Astrocyte (in vitro differentiated cells and primary cell): Measurements from ENCODE around the gene OSBP2. TPM values are rescaled to one million over a fixed set of nuclear protein-coding genes. Genes with fewer than 3 reads are reported as not detected.

Source experiments
- DNase-seq: peaks from one replicate; pipeline ENCODE4 v3.0.0-alpha.2; 2010; ENCODE audit warnings: low read depth
- FAIRE-seq: peaks from 2 replicates; lab custom pipeline; 2011; peaks lifted over from hg19 to GRCh38; lab: Jason Lieb, UNC
- H2AFZ ChIP-seq: 2 replicates; pipeline ENCODE4 v1.6.0; 2012; ENCODE audit warnings: low read depth, low read length, inconsistent platforms
- H3K27ac ChIP-seq: 2 replicates; pipeline ENCODE4 v1.5.1; 2011; ENCODE audit warnings: low read depth, low read length, inconsistent platforms
- H3K27me3 ChIP-seq: 2 replicates; pipeline ENCODE4 v1.6.0; 2011; ENCODE audit warnings: low read length, inconsistent platforms; ENCODE audit not compliant: insufficient read depth
- H3K36me3 ChIP-seq: 2 replicates; pipeline ENCODE4 v1.5.1; 2011; ENCODE audit warnings: low read length, inconsistent platforms; ENCODE audit not compliant: insufficient read depth
- H3K4me1 ChIP-seq: 2 replicates; pipeline ENCODE4 v1.5.1; 2011; ENCODE audit warnings: low read length, inconsistent platforms; ENCODE audit not compliant: insufficient read depth
- H3K4me2 ChIP-seq: 2 replicates; pipeline ENCODE4 v1.6.0; 2012; ENCODE audit warnings: low read length, inconsistent platforms
- H3K4me3 ChIP-seq: 2 replicates; pipeline ENCODE4 v1.5.1; 2011; ENCODE audit warnings: low read depth, mild to moderate bottlenecking, low read length, inconsistent platforms; ENCODE audit not compliant: insufficient read depth
- H3K79me2 ChIP-seq: 2 replicates; pipeline ENCODE4 v1.6.0; 2012; ENCODE audit warnings: mild to moderate bottlenecking, low read length, inconsistent platforms; ENCODE audit not compliant: insufficient read depth
- H3K9ac ChIP-seq: 2 replicates; pipeline ENCODE4 v1.6.0; 2012; ENCODE audit warnings: mild to moderate bottlenecking, low read length, inconsistent platforms
- H3K9me3 ChIP-seq: 2 replicates; pipeline ENCODE4 v1.5.1; 2012; ENCODE audit warnings: low read depth, mild to moderate bottlenecking, low read length, inconsistent platforms; ENCODE audit not compliant: insufficient read depth
- H4K20me1 ChIP-seq: 2 replicates; pipeline ENCODE4 v1.6.0; 2012; ENCODE audit warnings: low read length, inconsistent platforms; ENCODE audit not compliant: insufficient read depth
- H3K27ac Mint-ChIP-seq: one replicate; pipeline ENCODE4 v1.8.0; 2021; ENCODE audit warnings: mild to moderate bottlenecking, mixed read lengths; ENCODE audit not compliant: unreplicated experiment
- H3K27me3 Mint-ChIP-seq: one replicate; pipeline ENCODE4 v1.8.0; 2021; ENCODE audit warnings: low read depth, mixed read lengths; ENCODE audit not compliant: unreplicated experiment
- H3K36me3 Mint-ChIP-seq: one replicate; pipeline ENCODE4 v1.8.0; 2021; ENCODE audit warnings: low read depth, mixed read lengths; ENCODE audit not compliant: unreplicated experiment
- H3K4me1 Mint-ChIP-seq: one replicate; pipeline ENCODE4 v1.8.0; 2021; ENCODE audit warnings: low read depth, mixed read lengths; ENCODE audit not compliant: unreplicated experiment
- H3K4me3 Mint-ChIP-seq: one replicate; pipeline ENCODE4 v1.8.0; 2021; ENCODE audit warnings: mild to moderate bottlenecking, moderate library complexity, mixed read lengths; ENCODE audit not compliant: unreplicated experiment
- H3K9me3 Mint-ChIP-seq: one replicate; pipeline ENCODE4 v1.8.0; 2021; ENCODE audit warnings: mild to moderate bottlenecking, mixed read lengths; ENCODE audit not compliant: unreplicated experiment
- EZH2 ChIP-seq: IDR thresholded peaks from 2 replicates; pipeline ENCODE4 v1.6.1; 2012; ENCODE audit warnings: mild to moderate bottlenecking, low read length, inconsistent platforms; ENCODE audit not compliant: insufficient read depth
- total RNA-seq: library from RNA; stranded (reverse); gene quantifications from 2 replicates; pipeline ENCODE4 v1.2.1, GENCODE V29; 2021
- TF ChIP-seq, protein P1 (sequence below): IDR thresholded peaks from 2 replicates; pipeline ENCODE4 v1.5.1; 2011; ENCODE audit warnings: low read depth, mild to moderate bottlenecking, inconsistent platforms, low read length, moderate library complexity; ENCODE audit not compliant: insufficient read depth

Gene OSBP2
- total RNA-seq, 1 donor from 2014 or later = 0.48 TPM

DNA sequence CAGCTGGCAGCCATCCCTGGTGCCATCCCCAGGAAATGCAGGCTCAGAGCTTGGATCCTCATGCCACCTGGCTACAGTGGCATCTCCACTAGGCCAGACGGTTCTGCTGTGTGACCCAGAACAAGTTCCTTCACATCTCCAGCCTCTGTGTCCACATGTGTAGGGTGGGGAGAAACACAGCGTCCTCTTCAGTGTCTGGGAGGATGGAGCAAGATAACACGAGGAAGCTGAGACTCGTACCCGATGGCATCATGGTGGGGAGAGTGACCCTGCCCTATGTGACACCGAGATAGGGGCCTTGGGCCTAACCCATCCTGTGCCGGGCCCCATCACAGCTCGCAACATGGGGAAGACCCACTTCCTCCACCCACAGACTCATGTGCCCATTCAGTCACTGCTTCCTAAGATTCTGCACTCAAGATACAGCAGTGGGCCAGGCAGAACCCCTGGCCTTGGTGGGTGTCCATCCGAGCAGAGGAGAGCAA, 195.4 kb downstream of the OSBP2 start:
- Mint-ChIP-seq H3K4me1 (peaks cover 11% of the 10 kb centered on the region), H3K27me3 (peaks cover 9% of the 10 kb centered on the region), H3K36me3 (peaks cover 12% of the 10 kb centered on the region), H3K9me3 (no peaks in the 10 kb centered on the region), H3K27ac (no peak overlapping the region), H3K4me3 (peak overlapping the region; percentile 46)
- Histone ChIP-seq H3K9ac (no peak overlapping the region), H3K9me3 (no peaks in the 10 kb centered on the region), H3K27me3 (no peaks in the 10 kb centered on the region), H3K4me3 (no peak overlapping the region), H3K79me2 (no peaks in the 10 kb centered on the region), H3K27ac (no peak overlapping the region), H2AFZ (no peak overlapping the region), H3K4me1 (no peaks in the 10 kb centered on the region), H4K20me1 (no peaks in the 10 kb centered on the region), H3K36me3 (no peaks in the 10 kb centered on the region), H3K4me2 (no peak overlapping the region)
- FAIRE-seq = no peak
- TF ChIP-seq EZH2 = no peak
- TF ChIP-seq, protein P1, sequence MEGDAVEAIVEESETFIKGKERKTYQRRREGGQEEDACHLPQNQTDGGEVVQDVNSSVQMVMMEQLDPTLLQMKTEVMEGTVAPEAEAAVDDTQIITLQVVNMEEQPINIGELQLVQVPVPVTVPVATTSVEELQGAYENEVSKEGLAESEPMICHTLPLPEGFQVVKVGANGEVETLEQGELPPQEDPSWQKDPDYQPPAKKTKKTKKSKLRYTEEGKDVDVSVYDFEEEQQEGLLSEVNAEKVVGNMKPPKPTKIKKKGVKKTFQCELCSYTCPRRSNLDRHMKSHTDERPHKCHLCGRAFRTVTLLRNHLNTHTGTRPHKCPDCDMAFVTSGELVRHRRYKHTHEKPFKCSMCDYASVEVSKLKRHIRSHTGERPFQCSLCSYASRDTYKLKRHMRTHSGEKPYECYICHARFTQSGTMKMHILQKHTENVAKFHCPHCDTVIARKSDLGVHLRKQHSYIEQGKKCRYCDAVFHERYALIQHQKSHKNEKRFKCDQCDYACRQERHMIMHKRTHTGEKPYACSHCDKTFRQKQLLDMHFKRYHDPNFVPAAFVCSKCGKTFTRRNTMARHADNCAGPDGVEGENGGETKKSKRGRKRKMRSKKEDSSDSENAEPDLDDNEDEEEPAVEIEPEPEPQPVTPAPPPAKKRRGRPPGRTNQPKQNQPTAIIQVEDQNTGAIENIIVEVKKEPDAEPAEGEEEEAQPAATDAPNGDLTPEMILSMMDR = no peak
- no peak for DNase-seq

DNA sequence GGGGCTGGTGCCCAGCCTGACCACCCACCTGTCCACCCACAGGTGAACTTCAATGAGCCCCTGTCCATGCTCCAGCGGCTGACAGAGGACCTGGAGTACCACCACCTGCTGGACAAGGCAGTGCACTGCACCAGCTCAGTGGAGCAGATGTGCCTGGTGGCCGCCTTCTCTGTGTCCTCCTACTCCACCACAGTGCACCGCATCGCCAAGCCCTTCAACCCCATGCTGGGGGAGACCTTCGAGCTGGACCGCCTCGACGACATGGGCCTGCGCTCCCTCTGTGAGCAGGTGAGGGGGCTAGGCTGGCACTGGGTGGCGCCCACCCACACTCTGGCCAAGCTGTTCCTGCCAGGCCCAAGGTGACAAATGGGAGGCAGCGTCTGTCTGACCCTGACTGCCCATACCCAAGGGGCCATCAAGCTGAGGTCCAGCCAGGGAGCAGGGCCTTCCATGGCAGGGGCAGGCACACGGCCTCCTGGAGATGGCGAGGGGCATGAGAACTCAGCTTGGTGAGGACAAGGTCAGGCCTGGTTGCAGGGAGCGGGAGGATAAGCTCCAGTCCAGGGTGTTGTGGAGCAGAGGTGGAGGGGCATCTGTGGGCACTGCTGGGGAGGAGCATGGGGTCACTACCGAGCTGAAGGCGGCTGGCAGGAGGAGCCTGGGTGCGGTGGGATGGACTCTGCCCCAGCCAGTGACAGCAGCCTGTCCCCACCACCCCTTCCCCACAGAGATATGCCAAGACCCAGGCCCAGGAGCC, 196.2 kb downstream of the OSBP2 start:
- Mint-ChIP-seq H3K36me3 (peaks cover 12% of the 10 kb centered on the region), H3K4me3 (no peak overlapping the region), H3K9me3 (no peaks in the 10 kb centered on the region), H3K27ac (no peak overlapping the region), H3K4me1 (peaks cover 12% of the 10 kb centered on the region), H3K27me3 (peaks cover 9% of the 10 kb centered on the region)
- no peak overlapping the region for H3K9ac ChIP-seq
- DNase-seq (no peak), FAIRE-seq (peak; percentile 34)
- no peak overlapping the region for H3K27ac ChIP-seq
- H3K27me3 ChIP-seq = no peaks in the 10 kb centered on the region
- no peaks in the 10 kb centered on the region for H4K20me1 ChIP-seq
- H3K4me1 ChIP-seq = no peaks in the 10 kb centered on the region
- TF ChIP-seq, protein P1 = peak; percentile 66
- TF ChIP-seq EZH2 = no peak
- no peaks in the 10 kb centered on the region for H3K79me2 ChIP-seq
- H2AFZ ChIP-seq = no peak overlapping the region
- no peaks in the 10 kb centered on the region for H3K9me3 ChIP-seq
- H3K4me2 ChIP-seq = no peak overlapping the region
- H3K4me3 ChIP-seq = no peak overlapping the region
- H3K36me3 ChIP-seq = no peaks in the 10 kb centered on the region

DNA sequence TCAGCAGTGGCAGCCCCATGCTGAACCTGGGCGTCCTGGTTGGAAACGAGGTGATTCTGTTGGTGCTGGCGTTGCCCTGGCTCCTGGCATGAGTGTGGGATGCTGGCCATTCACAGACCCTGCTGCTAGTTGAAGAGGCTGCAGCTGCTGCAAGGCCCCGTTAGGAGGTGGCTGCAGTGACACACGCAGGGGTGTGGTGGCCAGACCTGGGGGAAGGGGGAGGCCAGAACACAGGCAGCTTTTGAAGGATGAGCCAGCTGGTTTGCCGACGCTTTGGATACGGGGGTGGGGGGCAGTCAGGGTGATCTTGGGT, 196.7 kb downstream of the OSBP2 start:
- H3K9me3 Mint-ChIP-seq = no peaks in the 10 kb centered on the region
- no peak for FAIRE-seq
- no peaks in the 10 kb centered on the region for H3K79me2 ChIP-seq
- no peak overlapping the region for H3K27ac ChIP-seq
- no peak overlapping the region for H2AFZ ChIP-seq
- TF ChIP-seq EZH2 = no peak
- TF ChIP-seq, protein P1 = no peak
- no peak overlapping the region for H3K4me3 Mint-ChIP-seq
- no peak overlapping the region for H3K9ac ChIP-seq
- H3K4me1 ChIP-seq = no peaks in the 10 kb centered on the region
- DNase-seq = no peak
- no peak overlapping the region for H3K27ac Mint-ChIP-seq
- no peaks in the 10 kb centered on the region for H3K9me3 ChIP-seq
- no peaks in the 10 kb centered on the region for H3K36me3 ChIP-seq
- peaks cover 12% of the 10 kb centered on the region for H3K4me1 Mint-ChIP-seq
- no peak overlapping the region for H3K4me2 ChIP-seq
- no peaks in the 10 kb centered on the region for H3K27me3 ChIP-seq
- no peak overlapping the region for H3K4me3 ChIP-seq
- peaks cover 4% of the 10 kb centered on the region for H3K27me3 Mint-ChIP-seq
- peaks cover 9% of the 10 kb centered on the region for H3K36me3 Mint-ChIP-seq
- H4K20me1 ChIP-seq = no peaks in the 10 kb centered on the region
